ENCODE data around the gene TBC1D9. TPM values are rescaled to one million over a fixed set of nuclear protein-coding genes. Genes with fewer than 3 reads are reported as not detected.

The TBC1D9 gene
- total RNA-seq, 1 donor from 2014 or later: 22.4 TPM

DNA sequence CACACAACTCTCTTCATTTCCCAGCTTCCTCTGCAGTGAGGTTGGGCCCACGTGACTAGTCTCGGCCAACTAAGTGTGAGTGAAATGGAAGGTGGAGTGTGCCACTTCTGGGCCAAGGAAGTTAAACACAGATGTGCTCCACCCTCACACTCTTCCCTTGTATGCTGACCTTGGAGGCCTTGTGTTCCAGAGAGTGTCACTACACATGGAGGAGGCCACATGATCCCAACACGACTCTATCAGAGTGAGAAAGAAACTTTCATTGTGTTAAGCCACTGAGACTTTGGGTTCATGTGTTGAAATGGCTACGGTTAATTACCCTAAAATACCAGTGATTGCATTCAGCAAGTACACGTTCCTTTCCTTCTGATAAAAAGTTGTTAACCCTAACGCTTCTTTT is 55.1 kb downstream of the TBC1D9 start:
- Histone ChIP-seq H3K36me3 (ENCODE audit: control insufficient read depth in 3 of 3, insufficient read depth in 3 of 3, low read length in 3 of 3) (no peaks in the 10 kb centered on the region), H3K4me3 (ENCODE audit: low read length in 3 of 3) (no peak overlapping the region), H3K4me1 (ENCODE audit: control insufficient read depth in 3 of 3, insufficient read depth in 3 of 3, low read length in 3 of 3) (peaks cover 0 to 3% (median 0%) of the 10 kb centered on the region in 3 donors), H3K9ac (ENCODE audit: low read depth in 1 of 3, low read length in 3 of 3) (no peak overlapping the region), H3K27me3 (ENCODE audit: control insufficient read depth in 3 of 3, insufficient read depth in 3 of 3, low read length in 3 of 3) (no peaks in the 10 kb centered on the region), H3K9me3 (ENCODE audit: control insufficient read depth in 3 of 3, low read length in 3 of 3) (no peaks in the 10 kb centered on the region), H3K27ac (ENCODE audit: low read depth, low read length) (no peak overlapping the region)

DNA sequence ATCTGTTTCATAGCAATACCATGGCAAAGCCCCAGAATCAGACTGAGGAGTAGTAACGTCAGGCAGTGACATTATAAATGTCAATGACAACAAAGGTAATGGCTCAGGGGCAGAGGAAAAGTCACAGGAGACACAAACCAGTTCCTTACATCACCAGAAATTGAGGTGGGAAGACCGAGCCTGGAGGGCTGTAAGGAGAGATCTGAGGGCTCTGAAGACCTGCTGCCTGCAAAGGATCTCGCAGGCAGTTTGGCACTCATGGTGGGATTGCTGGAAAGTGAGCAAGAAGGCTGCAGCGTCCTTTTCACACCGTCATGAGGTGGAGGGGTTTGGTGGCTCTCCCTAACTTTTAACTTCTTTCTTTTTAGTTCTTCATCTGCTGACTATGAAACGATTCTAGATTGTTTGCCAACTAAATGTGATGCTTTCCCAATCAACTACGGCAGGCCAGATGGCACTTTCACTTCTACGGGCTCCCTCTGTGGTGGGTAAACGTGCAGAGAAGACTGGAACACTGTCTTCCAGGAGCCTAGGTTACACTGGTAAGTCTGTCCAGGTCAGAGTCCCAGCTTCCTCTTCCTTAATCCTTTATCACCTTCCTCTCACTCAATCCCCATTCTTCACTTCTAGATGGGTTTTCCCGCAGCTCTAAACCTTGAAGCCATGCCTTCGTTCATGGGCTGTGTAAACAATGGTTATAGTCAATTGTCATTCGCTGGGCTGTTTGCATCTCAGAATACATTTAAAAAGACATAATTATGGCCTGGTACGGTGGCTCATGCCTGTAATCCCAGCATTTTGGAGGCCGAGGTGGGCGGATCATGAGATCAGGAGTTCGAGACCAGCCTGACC is 58.2 kb downstream of the TBC1D9 start:
- no peaks in the 10 kb centered on the region for H3K4me1 ChIP-seq (ENCODE audit: control insufficient read depth in 3 of 3, insufficient read depth in 3 of 3, low read length in 3 of 3)
- H3K36me3 ChIP-seq (ENCODE audit: control insufficient read depth in 3 of 3, insufficient read depth in 3 of 3, low read length in 3 of 3): no peaks in the 10 kb centered on the region
- no peak overlapping the region for H3K27ac ChIP-seq (ENCODE audit: low read depth, low read length)
- no peak overlapping the region for H3K4me3 ChIP-seq (ENCODE audit: low read length in 3 of 3)
- no peak overlapping the region for H3K9ac ChIP-seq (ENCODE audit: low read depth in 1 of 3, low read length in 3 of 3)
- H3K27me3 ChIP-seq (ENCODE audit: control insufficient read depth in 3 of 3, insufficient read depth in 3 of 3, low read length in 3 of 3): no peaks in the 10 kb centered on the region
- H3K9me3 ChIP-seq (ENCODE audit: control insufficient read depth in 3 of 3, low read length in 3 of 3): no peaks in the 10 kb centered on the region

DNA sequence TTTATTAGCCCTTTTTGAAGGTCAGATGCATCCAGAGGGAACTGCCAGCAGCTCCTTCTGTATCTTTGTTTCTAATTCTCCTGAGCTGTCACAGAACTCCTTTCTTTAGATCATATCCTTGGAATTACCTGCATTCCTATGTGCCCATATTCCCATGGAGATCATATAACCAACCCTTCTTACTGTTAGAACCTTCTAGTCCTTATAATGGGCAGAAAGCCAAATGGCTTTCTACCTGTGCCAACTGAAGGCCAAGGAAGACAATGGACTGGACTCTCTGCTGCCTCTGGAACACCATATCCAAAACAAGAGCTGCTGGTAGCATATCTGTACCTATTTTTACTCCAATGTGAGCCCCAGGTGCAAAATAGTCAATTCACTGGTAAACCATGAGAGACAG is 60.7 kb downstream of the TBC1D9 start:
- Histone ChIP-seq H3K36me3 (ENCODE audit: control insufficient read depth in 3 of 3, insufficient read depth in 3 of 3, low read length in 3 of 3) (no peaks in the 10 kb centered on the region), H3K4me3 (ENCODE audit: low read length in 3 of 3) (no peak overlapping the region), H3K9ac (ENCODE audit: low read depth in 1 of 3, low read length in 3 of 3) (no peak overlapping the region), H3K9me3 (ENCODE audit: control insufficient read depth in 3 of 3, low read length in 3 of 3) (no peaks in the 10 kb centered on the region), H3K27me3 (ENCODE audit: control insufficient read depth in 3 of 3, insufficient read depth in 3 of 3, low read length in 3 of 3) (no peaks in the 10 kb centered on the region), H3K27ac (ENCODE audit: low read depth, low read length) (no peak overlapping the region), H3K4me1 (ENCODE audit: control insufficient read depth in 3 of 3, insufficient read depth in 3 of 3, low read length in 3 of 3) (peaks cover 0 to 2% (median 0%) of the 10 kb centered on the region in 3 donors)

- Histone ChIP-seq H3K9me3 (ENCODE audit: control insufficient read depth in 3 of 3, low read length in 3 of 3) (no peaks in the 10 kb centered on the region), H3K4me1 (ENCODE audit: control insufficient read depth in 3 of 3, insufficient read depth in 3 of 3, low read length in 3 of 3) (peaks cover 0 to 2% (median 0%) of the 10 kb centered on the region in 3 donors), H3K27me3 (ENCODE audit: control insufficient read depth in 3 of 3, insufficient read depth in 3 of 3, low read length in 3 of 3) (no peaks in the 10 kb centered on the region), H3K4me3 (ENCODE audit: low read length in 3 of 3) (no peak overlapping the region), H3K27ac (ENCODE audit: low read depth, low read length) (no peak overlapping the region), H3K9ac (ENCODE audit: low read depth in 1 of 3, low read length in 3 of 3) (no peak overlapping the region), H3K36me3 (ENCODE audit: control insufficient read depth in 3 of 3, insufficient read depth in 3 of 3, low read length in 3 of 3) (no peaks in the 10 kb centered on the region)
These were observed 62.6 kb downstream of the TBC1D9 start for GRCh38 chr4:140693562-140693961.

DNA sequence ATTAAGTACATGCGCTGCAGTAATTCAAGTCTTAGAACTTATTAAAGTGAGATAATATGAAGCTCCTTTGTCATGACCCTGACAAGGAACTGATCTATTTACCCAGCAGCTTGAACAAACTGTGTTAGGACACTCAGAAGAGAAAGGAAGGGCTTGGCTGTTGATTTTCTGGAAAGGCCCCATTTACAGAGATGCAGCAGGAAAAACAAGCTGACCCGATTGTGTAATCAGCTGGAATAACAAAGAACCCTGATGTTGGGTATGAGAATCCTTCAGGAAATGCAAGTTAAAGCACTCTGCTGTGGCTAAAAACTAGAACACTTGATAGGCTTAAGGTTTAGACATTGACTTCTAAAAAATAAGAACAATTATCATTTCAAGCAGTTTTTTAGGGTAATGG is 64.8 kb downstream of the TBC1D9 start:
- Histone ChIP-seq H3K9me3 (ENCODE audit: control insufficient read depth in 3 of 3, low read length in 3 of 3) (no peaks in the 10 kb centered on the region), H3K27me3 (ENCODE audit: control insufficient read depth in 3 of 3, insufficient read depth in 3 of 3, low read length in 3 of 3) (no peaks in the 10 kb centered on the region), H3K4me3 (ENCODE audit: low read length in 3 of 3) (no peak overlapping the region), H3K9ac (ENCODE audit: low read depth in 1 of 3, low read length in 3 of 3) (no peak overlapping the region), H3K4me1 (ENCODE audit: control insufficient read depth in 3 of 3, insufficient read depth in 3 of 3, low read length in 3 of 3) (peaks cover 0 to 2% (median 0%) of the 10 kb centered on the region in 3 donors), H3K27ac (ENCODE audit: low read depth, low read length) (peak overlapping the region; percentile 13), H3K36me3 (ENCODE audit: control insufficient read depth in 3 of 3, insufficient read depth in 3 of 3, low read length in 3 of 3) (no peaks in the 10 kb centered on the region)

DNA sequence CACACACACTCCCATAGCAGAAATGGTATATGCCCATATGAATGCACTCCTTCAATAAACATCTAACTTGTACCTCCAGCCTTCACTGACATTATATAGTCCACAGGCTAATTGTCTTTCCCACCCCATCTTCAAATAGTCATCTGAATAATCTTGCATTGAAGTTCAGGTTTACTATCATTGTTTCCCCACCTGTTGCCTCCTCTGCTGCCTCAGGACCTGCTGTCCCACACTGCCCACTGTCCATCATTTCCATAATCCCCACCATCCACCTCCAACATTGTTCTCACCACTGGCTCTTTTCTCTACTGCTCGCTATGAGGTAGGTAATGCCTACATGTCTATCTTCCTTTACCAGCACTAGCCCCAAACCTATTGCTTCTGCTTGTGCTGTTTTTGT is 66.1 kb downstream of the TBC1D9 start:
- peaks cover 0 to 2% (median 0%) of the 10 kb centered on the region in 3 donors for H3K4me1 ChIP-seq (ENCODE audit: control insufficient read depth in 3 of 3, insufficient read depth in 3 of 3, low read length in 3 of 3)
- no peaks in the 10 kb centered on the region for H3K9me3 ChIP-seq (ENCODE audit: control insufficient read depth in 3 of 3, low read length in 3 of 3)
- no peaks in the 10 kb centered on the region for H3K27me3 ChIP-seq (ENCODE audit: control insufficient read depth in 3 of 3, insufficient read depth in 3 of 3, low read length in 3 of 3)
- no peaks in the 10 kb centered on the region for H3K36me3 ChIP-seq (ENCODE audit: control insufficient read depth in 3 of 3, insufficient read depth in 3 of 3, low read length in 3 of 3)
- no peak overlapping the region for H3K27ac ChIP-seq (ENCODE audit: low read depth, low read length)
- H3K9ac ChIP-seq (ENCODE audit: low read depth in 1 of 3, low read length in 3 of 3): no peak overlapping the region
- H3K4me3 ChIP-seq (ENCODE audit: low read length in 3 of 3): no peak overlapping the region

GRCh38 chr4:140689623-140690022 is 66.6 kb downstream of the TBC1D9 start:
- Histone ChIP-seq H3K9ac (ENCODE audit: low read depth in 1 of 3, low read length in 3 of 3) (no peak overlapping the region), H3K27me3 (ENCODE audit: control insufficient read depth in 3 of 3, insufficient read depth in 3 of 3, low read length in 3 of 3) (no peaks in the 10 kb centered on the region), H3K36me3 (ENCODE audit: control insufficient read depth in 3 of 3, insufficient read depth in 3 of 3, low read length in 3 of 3) (no peaks in the 10 kb centered on the region), H3K4me1 (ENCODE audit: control insufficient read depth in 3 of 3, insufficient read depth in 3 of 3, low read length in 3 of 3) (peaks cover 0 to 2% (median 0%) of the 10 kb centered on the region in 3 donors), H3K9me3 (ENCODE audit: control insufficient read depth in 3 of 3, low read length in 3 of 3) (no peaks in the 10 kb centered on the region), H3K27ac (ENCODE audit: low read depth, low read length) (no peak overlapping the region), H3K4me3 (ENCODE audit: low read length in 3 of 3) (no peak overlapping the region)

GRCh38 chr4:140688711-140689598 is 67.2 kb downstream of the TBC1D9 start:
- Histone ChIP-seq H3K36me3 (ENCODE audit: control insufficient read depth in 3 of 3, insufficient read depth in 3 of 3, low read length in 3 of 3) (no peaks in the 10 kb centered on the region), H3K27me3 (ENCODE audit: control insufficient read depth in 3 of 3, insufficient read depth in 3 of 3, low read length in 3 of 3) (no peaks in the 10 kb centered on the region), H3K27ac (ENCODE audit: low read depth, low read length) (no peak overlapping the region), H3K4me3 (ENCODE audit: low read length in 3 of 3) (no peak overlapping the region), H3K9ac (ENCODE audit: low read depth in 1 of 3, low read length in 3 of 3) (no peak overlapping the region), H3K9me3 (ENCODE audit: control insufficient read depth in 3 of 3, low read length in 3 of 3) (no peaks in the 10 kb centered on the region), H3K4me1 (ENCODE audit: control insufficient read depth in 3 of 3, insufficient read depth in 3 of 3, low read length in 3 of 3) (peaks cover 0 to 2% (median 0%) of the 10 kb centered on the region in 3 donors)

DNA sequence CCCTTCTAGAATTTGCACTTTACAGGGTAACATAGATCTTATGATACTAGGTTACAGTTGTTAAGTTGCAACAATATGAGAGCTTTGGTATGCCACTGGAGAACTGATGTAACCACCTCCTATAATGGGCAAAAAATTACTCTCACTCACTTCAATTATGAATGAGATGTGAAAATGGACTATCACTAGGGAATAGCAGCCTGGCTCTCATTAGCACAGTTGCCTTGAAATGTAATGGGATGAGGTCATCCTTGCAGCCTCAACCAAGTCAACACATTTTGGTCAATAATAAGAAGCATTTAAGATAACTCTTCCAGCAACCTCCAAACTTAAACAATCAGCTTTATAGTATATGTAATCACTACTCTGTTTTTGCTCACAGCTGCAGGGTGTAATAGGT is 69.4 kb downstream of the TBC1D9 start:
- H3K4me3 ChIP-seq (ENCODE audit: low read length in 3 of 3): no peak overlapping the region
- H3K4me1 ChIP-seq (ENCODE audit: control insufficient read depth in 3 of 3, insufficient read depth in 3 of 3, low read length in 3 of 3): peaks cover 0 to 2% (median 0%) of the 10 kb centered on the region in 3 donors
- no peaks in the 10 kb centered on the region for H3K27me3 ChIP-seq (ENCODE audit: control insufficient read depth in 3 of 3, insufficient read depth in 3 of 3, low read length in 3 of 3)
- H3K9ac ChIP-seq (ENCODE audit: low read depth in 1 of 3, low read length in 3 of 3): no peak overlapping the region
- H3K9me3 ChIP-seq (ENCODE audit: control insufficient read depth in 3 of 3, low read length in 3 of 3): no peaks in the 10 kb centered on the region
- H3K36me3 ChIP-seq (ENCODE audit: control insufficient read depth in 3 of 3, insufficient read depth in 3 of 3, low read length in 3 of 3): no peaks in the 10 kb centered on the region
- no peak overlapping the region for H3K27ac ChIP-seq (ENCODE audit: low read depth, low read length)

- no peaks in the 10 kb centered on the region for H3K4me1 ChIP-seq (ENCODE audit: control insufficient read depth in 3 of 3, insufficient read depth in 3 of 3, low read length in 3 of 3)
- no peak overlapping the region for H3K4me3 ChIP-seq (ENCODE audit: low read length in 3 of 3)
- H3K9ac ChIP-seq (ENCODE audit: low read depth in 1 of 3, low read length in 3 of 3): no peak overlapping the region
- no peak overlapping the region for H3K27ac ChIP-seq (ENCODE audit: low read depth, low read length)
- no peaks in the 10 kb centered on the region for H3K27me3 ChIP-seq (ENCODE audit: control insufficient read depth in 3 of 3, insufficient read depth in 3 of 3, low read length in 3 of 3)
- no peaks in the 10 kb centered on the region for H3K36me3 ChIP-seq (ENCODE audit: control insufficient read depth in 3 of 3, insufficient read depth in 3 of 3, low read length in 3 of 3)
- no peaks in the 10 kb centered on the region for H3K9me3 ChIP-seq (ENCODE audit: control insufficient read depth in 3 of 3, low read length in 3 of 3)
These were observed 71.9 kb downstream of the TBC1D9 start for GRCh38 chr4:140684314-140684713.

Data from skeletal muscle tissue (tissue), 4 donors.